GM12892 (cell line): ENCODE measurements around the gene PCDHGB7.
"Not testable (repeated sequence)": the region's sequence is repeated elsewhere in the genome, so short reads cannot be mapped to it uniquely, and the experiment has no call there.

ENCODE experiments used
- DNase-seq: peaks from one replicate; pipeline ENCODE4 v3.0.0; 2011; ENCODE audit not compliant: insufficient read length
- FAIRE-seq: peaks from 2 replicates; lab custom pipeline; 2011; peaks lifted over from hg19 to GRCh38; lab: Jason Lieb, UNC
- POLR2A ChIP-seq: IDR thresholded peaks from 2 replicates; pipeline ENCODE4 v1.6.1; 2011; ENCODE audit warnings: low read depth, low read length, control low read depth
- POLR2AphosphoS5 ChIP-seq: IDR thresholded peaks from 2 replicates; pipeline ENCODE4 v1.6.1; 2011; ENCODE audit warnings: low read depth, low read length, control low read depth
- TAF1 ChIP-seq: IDR thresholded peaks from 2 replicates; pipeline ENCODE4 v1.6.1; 2011; ENCODE audit warnings: low read depth, mild to moderate bottlenecking, control low read depth, low read length, borderline replicate concordance

The PCDHGB7 gene

DNA sequence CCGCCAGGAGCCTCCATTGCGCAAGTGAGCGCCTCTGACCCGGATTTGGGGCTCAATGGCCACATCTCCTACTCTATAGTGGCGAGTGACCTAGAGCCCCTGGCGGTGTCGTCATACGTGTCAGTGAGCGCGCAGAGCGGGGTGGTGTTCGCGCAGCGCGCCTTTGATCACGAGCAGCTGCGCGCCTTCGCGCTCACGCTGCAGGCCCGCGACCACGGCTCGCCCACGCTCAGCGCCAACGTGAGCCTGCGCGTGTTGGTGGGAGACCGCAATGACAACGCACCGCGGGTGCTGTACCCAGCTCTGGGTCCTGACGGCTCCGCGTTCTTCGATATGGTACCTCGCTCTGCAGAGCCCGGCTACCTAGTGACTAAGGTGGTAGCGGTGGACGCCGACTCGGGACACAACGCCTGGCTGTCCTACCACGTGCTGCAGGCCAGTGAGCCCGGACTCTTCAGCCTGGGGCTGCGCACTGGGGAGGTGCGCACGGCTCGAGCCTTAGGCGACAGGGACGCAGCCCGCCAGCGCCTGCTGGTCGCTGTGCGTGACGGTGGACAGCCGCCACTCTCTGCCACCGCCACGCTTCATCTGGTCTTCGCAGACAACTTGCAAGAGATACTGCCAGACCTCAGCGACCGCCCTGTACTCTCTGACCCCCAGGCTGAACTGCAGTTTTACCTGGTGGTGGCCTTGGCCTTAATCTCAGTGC is 7.7 kb upstream of the PCDHGB7 start:
- TF ChIP-seq POLR2AphosphoS5: no peak
- TF ChIP-seq TAF1: no peak
- no peak for TF ChIP-seq POLR2A
- DNase-seq (no peak), FAIRE-seq (no peak)

- DNase-seq: no peak
- TF ChIP-seq TAF1 (no peak), POLR2A (no peak), POLR2AphosphoS5 (no peak)
- FAIRE-seq: no peak
Observed at GRCh38 chr5:141411575-141411974, 5.9 kb upstream of the PCDHGB7 start.

- peak; percentile 47 for DNase-seq
- TF ChIP-seq POLR2A: no peak
- peak; percentile 17 for FAIRE-seq
Observed at GRCh38 chr5:141412854-141413539, 4.5 kb upstream of the PCDHGB7 start, which contains the start of gene PCDHGA10. Gene PCDHGA10, plus strand, starts transcription at chr5:141412987. Its CDS starts 189 bp downstream, at chr5:141413176.

DNA sequence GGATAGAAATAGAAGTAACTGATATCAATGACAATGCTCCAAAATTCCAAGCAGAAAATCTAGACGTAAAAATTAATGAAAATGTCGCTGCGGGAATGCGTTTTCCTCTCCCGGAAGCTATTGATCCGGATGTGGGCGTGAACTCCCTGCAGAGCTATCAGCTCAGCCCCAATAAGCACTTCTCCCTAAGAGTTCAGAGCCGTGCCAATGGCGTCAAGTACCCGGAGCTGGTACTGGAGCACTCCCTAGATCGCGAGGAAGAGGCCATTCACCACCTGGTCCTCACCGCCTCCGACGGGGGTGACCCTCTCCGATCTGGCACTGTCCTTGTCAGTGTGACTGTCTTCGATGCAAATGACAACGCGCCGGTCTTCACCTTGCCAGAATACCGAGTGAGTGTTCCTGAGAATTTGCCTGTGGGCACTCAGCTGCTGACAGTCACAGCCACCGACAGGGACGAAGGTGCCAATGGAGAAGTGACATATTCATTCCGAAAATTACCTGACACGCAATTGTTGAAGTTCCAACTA is 3.9 kb upstream of the PCDHGB7 start:
- TF ChIP-seq POLR2A: no peak
- TF ChIP-seq POLR2AphosphoS5: no peak
- TF ChIP-seq TAF1: no peak
- DNase-seq (no peak), FAIRE-seq (no peak)

DNA sequence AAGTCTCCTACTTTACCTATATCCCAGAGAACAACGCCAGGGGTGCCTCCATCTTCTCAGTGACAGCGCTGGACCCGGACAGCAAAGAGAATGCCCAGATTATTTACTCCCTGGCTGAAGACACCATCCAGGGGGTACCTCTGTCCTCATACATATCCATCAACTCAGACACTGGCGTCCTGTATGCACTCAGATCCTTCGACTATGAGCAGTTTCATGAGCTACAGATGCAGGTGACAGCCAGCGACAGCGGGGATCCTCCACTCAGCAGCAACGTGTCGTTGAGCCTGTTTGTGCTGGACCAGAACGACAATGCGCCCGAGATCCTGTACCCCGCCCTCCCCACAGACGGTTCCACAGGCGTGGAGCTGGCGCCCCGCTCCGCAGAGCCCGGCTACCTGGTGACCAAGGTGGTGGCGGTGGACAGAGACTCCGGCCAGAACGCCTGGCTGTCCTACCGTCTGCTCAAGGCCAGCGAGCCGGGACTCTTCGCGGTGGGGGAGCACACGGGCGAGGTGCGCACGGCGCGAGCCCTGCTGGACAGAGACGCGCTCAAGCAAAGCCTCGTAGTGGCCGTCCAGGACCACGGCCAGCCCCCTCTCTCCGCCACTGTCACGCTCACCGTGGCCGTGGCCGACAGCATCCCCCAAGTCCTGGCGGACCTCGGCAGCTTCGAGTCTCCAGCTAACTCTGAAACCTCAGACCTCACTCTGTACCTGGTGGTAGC is 2.8 kb upstream of the PCDHGB7 start:
- not testable (repeated sequence) for DNase-seq, FAIRE-seq

GRCh38 chr5:141415275-141415618 is 2.2 kb upstream of the PCDHGB7 start:
- not testable (repeated sequence) for DNase-seq, FAIRE-seq

- FAIRE-seq (no peak), DNase-seq (no peak)
- TF ChIP-seq POLR2A: no peak
- TF ChIP-seq POLR2AphosphoS5: no peak
- TF ChIP-seq TAF1: no peak
Observed at GRCh38 chr5:141419074-141419880, 1.8 kb downstream of the PCDHGB7 start.

DNA sequence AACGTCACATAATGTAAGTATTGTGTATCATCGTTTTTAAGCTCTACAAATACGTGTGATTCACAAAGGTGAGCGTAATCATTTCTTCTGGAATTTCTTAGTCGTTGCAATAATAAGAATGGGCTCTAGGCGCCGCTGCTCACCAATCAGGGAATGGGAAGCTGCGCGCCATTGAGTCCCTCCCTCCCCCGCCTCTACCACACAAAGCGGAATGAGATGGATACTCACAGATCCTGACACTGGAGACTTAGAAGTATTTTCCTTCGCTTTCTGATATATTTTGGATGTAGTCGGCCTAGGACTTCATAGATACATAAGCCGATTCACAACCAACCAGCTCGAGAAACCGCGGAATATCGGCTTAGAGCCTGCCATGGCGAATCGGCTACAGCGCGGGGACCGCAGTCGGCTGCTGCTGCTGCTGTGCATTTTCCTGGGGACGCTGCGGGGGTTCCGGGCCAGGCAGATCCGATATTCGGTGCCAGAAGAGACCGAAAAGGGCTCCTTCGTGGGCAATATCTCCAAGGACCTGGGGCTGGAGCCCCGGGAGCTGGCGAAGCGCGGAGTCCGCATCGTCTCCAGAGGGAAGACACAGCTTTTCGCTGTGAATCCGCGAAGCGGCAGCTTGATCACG is 3.5 kb downstream of the PCDHGB7 start, which contains the start of gene PCDHGA11:
PCDHGA11 (plus strand) TSS at position 197 of the 634 bp plus-strand sequence; CDS start at position 374, 177 bp downstream.
- peak; percentile 76 for FAIRE-seq
- TF ChIP-seq POLR2A (no peak), TAF1 (no peak), POLR2AphosphoS5 (no peak)
- DNase-seq: peak; percentile 44

DNA sequence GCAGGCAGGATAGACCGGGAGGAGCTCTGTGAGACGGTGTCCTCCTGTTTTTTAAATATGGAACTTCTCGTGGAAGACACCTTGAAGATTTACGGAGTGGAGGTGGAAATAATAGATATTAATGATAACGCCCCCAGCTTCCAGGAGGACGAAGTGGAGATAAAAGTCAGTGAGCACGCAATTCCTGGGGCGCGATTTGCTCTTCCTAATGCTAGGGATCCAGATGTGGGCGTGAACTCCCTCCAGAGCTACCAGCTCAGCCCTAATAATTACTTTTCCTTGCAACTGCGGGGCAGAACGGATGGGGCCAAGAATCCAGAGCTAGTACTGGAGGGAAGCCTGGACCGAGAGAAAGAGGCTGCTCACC is 4.0 kb downstream of the PCDHGB7 start:
- TF ChIP-seq POLR2A: no peak
- no peak for TF ChIP-seq POLR2AphosphoS5
- no peak for TF ChIP-seq TAF1
- no peak for DNase-seq
- no peak for FAIRE-seq

DNA sequence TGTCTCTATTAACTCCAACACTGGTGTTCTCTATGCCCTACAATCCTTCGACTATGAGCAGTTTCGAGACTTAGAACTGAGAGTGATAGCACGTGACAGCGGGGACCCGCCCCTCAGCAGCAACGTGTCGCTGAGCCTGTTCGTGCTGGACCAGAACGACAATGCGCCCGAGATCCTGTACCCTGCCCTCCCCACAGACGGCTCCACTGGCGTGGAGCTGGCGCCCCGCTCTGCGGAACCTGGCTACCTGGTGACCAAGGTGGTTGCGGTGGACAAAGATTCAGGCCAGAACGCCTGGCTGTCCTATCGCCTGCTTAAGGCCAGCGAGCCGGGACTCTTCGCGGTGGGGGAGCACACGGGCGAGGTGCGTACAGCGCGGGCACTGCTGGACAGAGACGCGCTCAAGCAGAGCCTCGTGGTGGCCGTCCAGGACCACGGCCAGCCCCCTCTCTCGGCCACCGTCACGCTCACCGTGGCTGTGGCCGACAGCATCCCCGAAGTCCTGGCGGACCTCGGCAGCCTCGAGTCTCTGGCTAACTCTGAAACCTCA is 5.3 kb downstream of the PCDHGB7 start:
- FAIRE-seq: no peak
- no peak for DNase-seq
- TF ChIP-seq POLR2A (no peak), TAF1 (no peak), POLR2AphosphoS5 (no peak)
